Ectodermal cell (in vitro differentiated cells): ENCODE results near the gene OLFM3.

Experiments
- H3K27ac ChIP-seq: 2 replicates; pipeline ENCODE4 v1.7.0; 2013; ENCODE audit warnings: mild to moderate bottlenecking, low read depth, low read length; ENCODE audit not compliant: insufficient read depth, poor library complexity, severe bottlenecking
- H3K27me3 ChIP-seq: 2 replicates; pipeline ENCODE4 v1.7.0; 2013; ENCODE audit warnings: mild to moderate bottlenecking, low read length; ENCODE audit not compliant: insufficient read depth, control insufficient read depth, poor library complexity, severe bottlenecking
- H3K36me3 ChIP-seq: one replicate; pipeline ENCODE4 v1.7.0; 2013; ENCODE audit warnings: low read length; ENCODE audit not compliant: control insufficient read depth, insufficient read depth
- H3K4me1 ChIP-seq: one replicate; pipeline ENCODE4 v1.7.0; 2013; ENCODE audit warnings: low read length; ENCODE audit not compliant: control insufficient read depth, insufficient read depth
- H3K4me3 ChIP-seq: 2 replicates; pipeline ENCODE4 v1.7.0; 2013; ENCODE audit warnings: low read depth, low read length, control low read depth; ENCODE audit not compliant: insufficient read depth
- H3K9me3 ChIP-seq: 2 replicates; pipeline ENCODE4 v1.7.0; 2013; ENCODE audit warnings: mild to moderate bottlenecking, low read length, moderate library complexity; ENCODE audit not compliant: control insufficient read depth
- WGBS, 2 experiments: methylation state at CpG; one replicate each; pipeline ENCODE4 v1.1.7; 2013; ENCODE audit warnings: missing lambda C conversion rate in 2 of 2; 5-methylcytosine and 5-hydroxymethylcytosine counted together

Gene OLFM3

DNA sequence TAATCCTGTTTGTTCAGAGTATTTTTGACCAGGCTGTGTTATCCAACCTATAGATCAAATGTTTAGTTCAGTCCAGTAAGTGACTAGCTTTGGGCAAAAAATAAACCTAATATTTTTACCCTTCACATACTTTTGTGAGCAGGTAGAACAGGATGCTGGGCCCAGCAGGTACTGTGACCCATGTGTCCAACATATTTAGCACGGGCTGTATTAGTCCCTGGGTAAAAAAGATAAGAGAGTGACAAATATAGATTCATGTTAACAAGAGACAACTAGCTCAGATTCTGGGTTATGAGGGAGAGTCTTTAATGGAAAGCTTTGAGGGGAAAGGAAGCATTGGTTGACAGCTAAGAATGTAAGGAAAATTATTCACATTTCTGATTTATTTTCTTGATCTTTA, 43.1 kb downstream of the OLFM3 start:
- Histone ChIP-seq H3K27me3 (no peaks in the 10 kb centered on the region), H3K4me3 (no peak overlapping the region), H3K27ac (no peak overlapping the region), H3K4me1 (no peaks in the 10 kb centered on the region), H3K9me3 (no peaks in the 10 kb centered on the region), H3K36me3 (no peaks in the 10 kb centered on the region)
- 91 to 97% methylated on average over 1 of the region's 1 CpG for WGBS, 2 experiments

- Histone ChIP-seq H3K27me3 (no peaks in the 10 kb centered on the region), H3K4me1 (no peaks in the 10 kb centered on the region), H3K27ac (no peak overlapping the region), H3K4me3 (no peak overlapping the region), H3K36me3 (no peaks in the 10 kb centered on the region), H3K9me3 (no peaks in the 10 kb centered on the region)
- 77 to 94% methylated on average over 1 of the region's 1 CpG for WGBS, 2 experiments
Observed at GRCh38 chr1:101945884-101946283, 50.8 kb downstream of the OLFM3 start.

GRCh38 chr1:101943237-101943636, 53.5 kb downstream of the OLFM3 start:
- Histone ChIP-seq H3K4me3 (no peak overlapping the region), H3K9me3 (no peaks in the 10 kb centered on the region), H3K27ac (no peak overlapping the region), H3K27me3 (no peaks in the 10 kb centered on the region), H3K36me3 (no peaks in the 10 kb centered on the region), H3K4me1 (no peaks in the 10 kb centered on the region)
- WGBS, 2 experiments: 63 to 97% methylated on average over 2 to 3 of the region's 3 CpGs

GRCh38 chr1:101942516-101943193, 54.1 kb downstream of the OLFM3 start:
- H3K27ac ChIP-seq: no peak overlapping the region
- H3K4me1 ChIP-seq: no peaks in the 10 kb centered on the region
- H3K36me3 ChIP-seq: no peaks in the 10 kb centered on the region
- 92 to 100% methylated on average over 2 of the region's 3 CpGs for WGBS, 2 experiments
- H3K27me3 ChIP-seq: no peaks in the 10 kb centered on the region
- no peaks in the 10 kb centered on the region for H3K9me3 ChIP-seq
- H3K4me3 ChIP-seq: no peak overlapping the region

GRCh38 chr1:101938681-101939080, 58.0 kb downstream of the OLFM3 start:
- H3K36me3 ChIP-seq: no peaks in the 10 kb centered on the region
- H3K4me1 ChIP-seq: no peaks in the 10 kb centered on the region
- no peaks in the 10 kb centered on the region for H3K27me3 ChIP-seq
- H3K27ac ChIP-seq: no peak overlapping the region
- 75 to 89% methylated on average over 1 of the region's 1 CpG for WGBS, 2 experiments
- H3K9me3 ChIP-seq: no peaks in the 10 kb centered on the region
- no peak overlapping the region for H3K4me3 ChIP-seq

- H3K4me1 ChIP-seq: no peaks in the 10 kb centered on the region
- no peaks in the 10 kb centered on the region for H3K27me3 ChIP-seq
- no peaks in the 10 kb centered on the region for H3K9me3 ChIP-seq
- 81 to 100% methylated on average over 1 of the region's 1 CpG for WGBS, 2 experiments
- no peaks in the 10 kb centered on the region for H3K36me3 ChIP-seq
- no peak overlapping the region for H3K4me3 ChIP-seq
- H3K27ac ChIP-seq: no peak overlapping the region
Observed at GRCh38 chr1:101929343-101929742, 67.4 kb downstream of the OLFM3 start.

- Histone ChIP-seq H3K27ac (no peak overlapping the region), H3K4me3 (no peak overlapping the region), H3K27me3 (no peaks in the 10 kb centered on the region), H3K36me3 (no peaks in the 10 kb centered on the region), H3K9me3 (no peaks in the 10 kb centered on the region), H3K4me1 (no peaks in the 10 kb centered on the region)
- 100% methylated on average over 1 of the region's 1 CpG for WGBS, 2 experiments
Observed at GRCh38 chr1:101928829-101929228, 67.9 kb downstream of the OLFM3 start.

GRCh38 chr1:101924700-101925099, 72.0 kb downstream of the OLFM3 start:
- Histone ChIP-seq H3K27me3 (no peaks in the 10 kb centered on the region), H3K4me3 (no peak overlapping the region), H3K27ac (no peak overlapping the region), H3K9me3 (no peaks in the 10 kb centered on the region), H3K36me3 (no peaks in the 10 kb centered on the region), H3K4me1 (peaks cover 3% of the 10 kb centered on the region)

- H3K27ac ChIP-seq: no peak overlapping the region
- no peak overlapping the region for H3K4me3 ChIP-seq
- WGBS, 2 experiments: 43% methylated on average over 1 of the region's 1 CpG; no CpG with 5 or more reads in 1 of the 2 experiments
- H3K9me3 ChIP-seq: no peaks in the 10 kb centered on the region
- no peaks in the 10 kb centered on the region for H3K27me3 ChIP-seq
- H3K36me3 ChIP-seq: no peaks in the 10 kb centered on the region
- peaks cover 3% of the 10 kb centered on the region for H3K4me1 ChIP-seq
Observed at GRCh38 chr1:101920577-101920976, 76.1 kb downstream of the OLFM3 start.

DNA sequence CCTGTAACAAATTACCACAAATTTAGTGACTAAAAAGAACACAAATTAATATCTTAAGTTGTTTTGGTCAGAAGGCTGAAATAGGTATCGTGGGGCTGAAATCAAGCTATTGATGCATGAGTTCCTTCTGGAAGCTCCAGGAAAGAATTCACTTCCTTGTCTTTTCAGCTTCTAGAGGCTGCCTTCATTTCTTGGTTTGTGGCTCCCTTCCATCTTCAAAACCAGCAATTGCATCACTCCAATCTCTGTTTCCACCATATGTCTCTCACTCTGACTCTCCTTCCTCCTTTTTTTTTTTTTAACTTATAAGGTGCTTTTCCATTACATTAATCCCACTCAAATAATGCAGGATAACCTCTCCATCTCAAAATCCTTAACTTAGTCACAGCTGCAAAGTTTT, 78.4 kb downstream of the OLFM3 start:
- Histone ChIP-seq H3K36me3 (no peaks in the 10 kb centered on the region), H3K4me3 (no peak overlapping the region), H3K4me1 (peaks cover 3% of the 10 kb centered on the region), H3K27me3 (no peaks in the 10 kb centered on the region), H3K9me3 (no peaks in the 10 kb centered on the region), H3K27ac (no peak overlapping the region)
- WGBS, 2 experiments: 89 to 100% methylated on average over 1 of the region's 1 CpG

- Histone ChIP-seq H3K4me3 (no peak overlapping the region), H3K27me3 (no peaks in the 10 kb centered on the region), H3K27ac (no peak overlapping the region), H3K9me3 (no peaks in the 10 kb centered on the region), H3K36me3 (no peaks in the 10 kb centered on the region), H3K4me1 (peaks cover 2% of the 10 kb centered on the region)
- WGBS, 2 experiments: 80 to 98% methylated on average over 1 to 5 of the region's 5 CpGs
Observed at GRCh38 chr1:101915597-101915996, 81.1 kb downstream of the OLFM3 start.
